ENCODE data around the gene NSUN6.

Gene NSUN6

GRCh38 chr10:18651324-18652007 is at the start of gene NSUN6:
NSUN6 (minus strand) TSS chr10:18651587; CDS start chr10:18651203, 384 bp downstream.
- DNase-seq (ENCODE audit: low read depth in 4 of 4, low spot score in 1 of 4), result peak; percentile 83 to 88 (median 84)

GRCh38 chr10:18699849-18700840 is 48.8 kb upstream of the NSUN6 start:
- no peak for DNase-seq (ENCODE audit: low read depth in 4 of 4, low spot score in 1 of 4)

GRCh38 chr10:18690541-18690940 is 39.2 kb upstream of the NSUN6 start:
- DNase-seq (ENCODE audit: low read depth in 4 of 4, low spot score in 1 of 4), result no peak

- no peak for DNase-seq (ENCODE audit: low read depth in 4 of 4, low spot score in 1 of 4)
Measured at GRCh38 chr10:18689498-18689897, 38.1 kb upstream of the NSUN6 start.

GRCh38 chr10:18687706-18688105 is 36.3 kb upstream of the NSUN6 start:
- DNase-seq (ENCODE audit: low read depth in 4 of 4, low spot score in 1 of 4), result no peak

- DNase-seq (ENCODE audit: low read depth in 4 of 4, low spot score in 1 of 4), result no peak
Measured at GRCh38 chr10:18687195-18687594, 35.8 kb upstream of the NSUN6 start.

- DNase-seq (ENCODE audit: low read depth in 4 of 4, low spot score in 1 of 4), result no peak
Measured at GRCh38 chr10:18685555-18685954, 34.2 kb upstream of the NSUN6 start.

GRCh38 chr10:18684953-18685352 is 33.6 kb upstream of the NSUN6 start:
- DNase-seq (ENCODE audit: low read depth in 4 of 4, low spot score in 1 of 4), result no peak

GRCh38 chr10:18684416-18684815 is 33.0 kb upstream of the NSUN6 start:
- DNase-seq (ENCODE audit: low read depth in 4 of 4, low spot score in 1 of 4), result no peak

GRCh38 chr10:18683427-18683826 is 32.0 kb upstream of the NSUN6 start:
- DNase-seq (ENCODE audit: low read depth in 4 of 4, low spot score in 1 of 4), result no peak

GRCh38 chr10:18681971-18682411 is 30.6 kb upstream of the NSUN6 start:
- DNase-seq (ENCODE audit: low read depth in 4 of 4, low spot score in 1 of 4), result no peak

GRCh38 chr10:18681366-18681765 is 30.0 kb upstream of the NSUN6 start:
- no peak for DNase-seq (ENCODE audit: low read depth in 4 of 4, low spot score in 1 of 4)

- no peak for DNase-seq (ENCODE audit: low read depth in 4 of 4, low spot score in 1 of 4)
Measured at GRCh38 chr10:18680754-18681153, 29.4 kb upstream of the NSUN6 start.

- no peak for DNase-seq (ENCODE audit: low read depth in 4 of 4, low spot score in 1 of 4)
Measured at GRCh38 chr10:18675086-18675801, 23.9 kb upstream of the NSUN6 start.

- DNase-seq (ENCODE audit: low read depth in 4 of 4, low spot score in 1 of 4), result no peak
Measured at GRCh38 chr10:18668026-18668425, 16.6 kb upstream of the NSUN6 start.

- no peak for DNase-seq (ENCODE audit: low read depth in 4 of 4, low spot score in 1 of 4)
Measured at GRCh38 chr10:18666810-18667209, 15.4 kb upstream of the NSUN6 start.

GRCh38 chr10:18665815-18666558 is 14.6 kb upstream of the NSUN6 start:
- no peak for DNase-seq (ENCODE audit: low read depth in 4 of 4, low spot score in 1 of 4)

GRCh38 chr10:18664841-18665478 is 13.6 kb upstream of the NSUN6 start:
- DNase-seq (ENCODE audit: low read depth in 4 of 4, low spot score in 1 of 4), result no peak

GRCh38 chr10:18660816-18661431 is 9.5 kb upstream of the NSUN6 start:
- no peak for DNase-seq (ENCODE audit: low read depth in 4 of 4, low spot score in 1 of 4)

Measured in stimulated activated CD4-positive, alpha-beta T cell treated with anti-CD3 and anti-CD28 coated beads, Interleukin-1b, Interleukin-23, amount 100 ng/mL, for 24 hours (primary cell).